CD4-positive, alpha-beta T cell treated with Interleukin-17A for 4 hours (primary cell): Measurements from ENCODE around the gene INPP5A.
"Not testable (repeated sequence)": the region's sequence is repeated elsewhere in the genome, so short reads cannot be mapped to it uniquely, and the experiment has no call there.

Source experiments
- DNase-seq: peaks from one replicate; pipeline ENCODE4 v3.0.0-alpha.2; 2020; ENCODE audit warnings: mixed read lengths

The INPP5A gene

GRCh38 chr10:132583456-132583855 lies 45.9 kb downstream of the INPP5A start:
- no peak for DNase-seq

GRCh38 chr10:132584081-132584480 lies 46.5 kb downstream of the INPP5A start:
- DNase-seq: no peak

GRCh38 chr10:132585732-132586722 lies 48.4 kb downstream of the INPP5A start:
- DNase-seq: no peak

GRCh38 chr10:132586739-132587138 lies 49.2 kb downstream of the INPP5A start:
- DNase-seq: no peak

GRCh38 chr10:132587175-132587574 lies 49.6 kb downstream of the INPP5A start:
- no peak for DNase-seq

- peak; percentile 28 for DNase-seq
Measured at GRCh38 chr10:132588301-132589013, 50.9 kb downstream of the INPP5A start.

GRCh38 chr10:132589015-132589414 lies 51.4 kb downstream of the INPP5A start:
- DNase-seq: no peak

- DNase-seq: no peak
Measured at GRCh38 chr10:132589681-132590080, 52.1 kb downstream of the INPP5A start.

GRCh38 chr10:132590094-132590751 lies 52.6 kb downstream of the INPP5A start:
- no peak for DNase-seq

- no peak for DNase-seq
Measured at GRCh38 chr10:132590752-132591121, 53.1 kb downstream of the INPP5A start.

GRCh38 chr10:132591166-132591971 lies 53.8 kb downstream of the INPP5A start:
- no peak for DNase-seq

- no peak for DNase-seq
Measured at GRCh38 chr10:132592790-132593383, 55.3 kb downstream of the INPP5A start.

- no peak for DNase-seq
Measured at GRCh38 chr10:132593389-132593788, 55.8 kb downstream of the INPP5A start.

- DNase-seq: no peak
Measured at GRCh38 chr10:132593900-132594876, 56.6 kb downstream of the INPP5A start.

- DNase-seq: no peak
Measured at GRCh38 chr10:132595021-132595420, 57.4 kb downstream of the INPP5A start.

GRCh38 chr10:132595854-132596253 lies 58.3 kb downstream of the INPP5A start:
- DNase-seq: no peak

- DNase-seq: no peak
Measured at GRCh38 chr10:132596742-132597279, 59.2 kb downstream of the INPP5A start.

GRCh38 chr10:132597654-132598053 lies 60.1 kb downstream of the INPP5A start:
- DNase-seq: no peak

GRCh38 chr10:132599023-132599618 lies 61.5 kb downstream of the INPP5A start:
- not testable (repeated sequence) for DNase-seq

- no peak for DNase-seq
Measured at GRCh38 chr10:132599732-132600131, 62.1 kb downstream of the INPP5A start.
